Upper lobe of left lung (tissue), 6 donors: Measurements from ENCODE around the gene ZNF215. TPM values are rescaled to one million over a fixed set of nuclear protein-coding genes. Genes with fewer than 3 reads are reported as not detected.
"Not testable (repeated sequence)": the region's sequence is repeated elsewhere in the genome, so short reads cannot be mapped to it uniquely, and the experiment has no call there.

Experiments used
- ATAC-seq, 2 donors: fragments of 200-7000 bp; cut with Tn5 transposase; one replicate each; pipeline ENCODE4 v1.9.1; 2022; ENCODE audit warnings: mild to moderate bottlenecking in 2 of 2, moderate library complexity in 2 of 2; ENCODE audit not compliant: low FRiP score in 2 of 2
- DNase-seq, 2 donors: peaks; one replicate each; pipeline ENCODE4 v3.0.0-alpha.2; 2019 to 2020
- H3K27ac ChIP-seq, 4 donors: fragments of 200-600 bp; sonication (generic); one replicate each; pipeline ENCODE4 v1.5.1; 2016 to 2019
- H3K27me3 ChIP-seq, 4 donors: fragments of 200-600 bp; sonication (generic); one replicate each; pipeline ENCODE4 v1.5.1; 2017 to 2019
- H3K36me3 ChIP-seq, 4 donors: fragments of 200-600 bp; sonication (generic); one replicate each; pipeline ENCODE4 v1.5.1; 2016 to 2019
- H3K4me1 ChIP-seq, 4 donors: fragments of 200-600 bp; sonication (generic); one replicate each; pipeline ENCODE4 v1.5.1; 2018 to 2019
- H3K4me3 ChIP-seq, 4 donors: fragments of 200-600 bp; sonication (generic); one replicate each; pipeline ENCODE4 v1.5.1; 2017 to 2019; ENCODE audit warnings: mild to moderate bottlenecking in 2 of 4, moderate library complexity in 1 of 4
- H3K9me3 ChIP-seq, 4 donors: fragments of 200-600 bp; sonication (generic); one replicate each; pipeline ENCODE4 v1.5.1; 2018 to 2019
- CTCF ChIP-seq, 6 experiments: fragments of 450-650 bp in 4 of 6; fragments of 200-600 bp in 2 of 6; sonication (generic) in 2 of 6; IDR thresholded peaks; one replicate each; pipeline ENCODE4 v1.5.1; 2016 to 2019; ENCODE audit warnings: antibody characterized with exemption in 6 of 6
- EP300 ChIP-seq, 4 donors: sonication (generic); formaldehyde crosslinking; IDR thresholded peaks; one replicate each; pipeline ENCODE4 v1.5.1; 2017; ENCODE audit warnings: antibody characterized with exemption in 4 of 4, control low read depth in 2 of 4
- POLR2A ChIP-seq, 4 donors: fragments of 450-650 bp; IDR thresholded peaks; one replicate each; pipeline ENCODE4 v1.5.1; 2016 to 2017; ENCODE audit warnings: antibody characterized with exemption in 4 of 4, mild to moderate bottlenecking in 2 of 4
- POLR2AphosphoS5 ChIP-seq, 2 donors: sonication (generic); formaldehyde crosslinking; IDR thresholded peaks; one replicate each; pipeline ENCODE4 v1.5.1; 2017; ENCODE audit warnings: antibody characterized with exemption in 2 of 2
- WGBS, 2 donors: methylation state at CpG; one replicate each; pipeline ENCODE4 v1.1.5; 2017 to 2018; 5-methylcytosine and 5-hydroxymethylcytosine counted together
- total RNA-seq, 6 donors: library from RNA; depleted of rRNA in 4 of 6; stranded (reverse); fragments of >200 nt in 4 of 6; gene quantifications; one replicate each; pipeline versions ENCODE4 v1.1.0 to v1.2.1, GENCODE V29; 2016 to 2021
- donor health status: DM: no; HTN: no; CAD: no; lungs with moderate emphysema.
- donor health status: DM: no; HTN: yes; CAD: no; lungs with severe emphysema.

The ZNF215 gene
- total RNA-seq, 6 donors from 2014 or later = 0.55 to 4.0 (median 2.2) TPM

GRCh38 chr11:6900327-6900999 lies 25.8 kb upstream of the ZNF215 start:
- no peak for DNase-seq
- TF ChIP-seq EP300 (IDR thresholded peaks at IDR 0.05) = no peak
- TF ChIP-seq CTCF (IDR thresholded peaks at IDR 0.05) = no peak
- no peak for TF ChIP-seq POLR2A (IDR thresholded peaks at IDR 0.05)
- no peak for TF ChIP-seq POLR2AphosphoS5 (IDR thresholded peaks at IDR 0.05)
- 57 to 82% methylated on average over 2 of the region's 2 CpGs for WGBS, 2 donors
- Histone ChIP-seq H3K9me3 (no peaks in the 10 kb centered on the region), H3K27ac (no peak overlapping the region), H3K4me3 (no peak overlapping the region), H3K36me3 (no peaks in the 10 kb centered on the region), H3K4me1 (no peaks in the 10 kb centered on the region), H3K27me3 (no peaks in the 10 kb centered on the region)
- ATAC-seq = no peak

GRCh38 chr11:6904804-6905203 lies 21.4 kb upstream of the ZNF215 start:
- H3K9me3 ChIP-seq, H3K27me3 ChIP-seq, H3K36me3 ChIP-seq, ATAC-seq, H3K27ac ChIP-seq, H3K4me1 ChIP-seq, H3K4me3 ChIP-seq: not testable (repeated sequence)
- WGBS, 2 donors = 82 to 91% methylated on average over 12 to 13 of the region's 13 CpGs
- DNase-seq = peak in 1 of 2 donors; percentile 56

- TF ChIP-seq EP300 (IDR thresholded peaks at IDR 0.05) (no peak), POLR2AphosphoS5 (IDR thresholded peaks at IDR 0.05) (no peak), POLR2A (IDR thresholded peaks at IDR 0.05) (no peak), CTCF (IDR thresholded peaks at IDR 0.05) (no peak)
- DNase-seq = no peak
Measured at GRCh38 chr11:6911378-6911777, 14.8 kb upstream of the ZNF215 start.

GRCh38 chr11:6911948-6912347 lies 14.3 kb upstream of the ZNF215 start:
- no peaks in the 10 kb centered on the region for H3K9me3 ChIP-seq
- no peak for DNase-seq

More at GRCh38 chr11:6911378-6911777, 14.8 kb upstream of the ZNF215 start:
- Histone ChIP-seq H3K4me3 (no peak overlapping the region), H3K9me3 (no peaks in the 10 kb centered on the region), H3K4me1 (no peaks in the 10 kb centered on the region), H3K36me3 (no peaks in the 10 kb centered on the region), H3K27ac (no peak overlapping the region), H3K27me3 (no peaks in the 10 kb centered on the region)
- WGBS, 2 donors = 92% methylated on average over 3 of the region's 3 CpGs
- no peak for ATAC-seq

GRCh38 chr11:6919698-6920097 lies 6.5 kb upstream of the ZNF215 start:
- H3K9me3 ChIP-seq = no peaks in the 10 kb centered on the region
- TF ChIP-seq POLR2AphosphoS5 (IDR thresholded peaks at IDR 0.05) = no peak
- no peak for TF ChIP-seq EP300 (IDR thresholded peaks at IDR 0.05)
- TF ChIP-seq CTCF (IDR thresholded peaks at IDR 0.05) = no peak
- no peak for TF ChIP-seq POLR2A (IDR thresholded peaks at IDR 0.05)
- H3K27ac ChIP-seq = no peak overlapping the region
- H3K27me3 ChIP-seq = no peaks in the 10 kb centered on the region
- no peaks in the 10 kb centered on the region for H3K4me1 ChIP-seq
- H3K4me3 ChIP-seq = no peak overlapping the region
- DNase-seq (no peak), ATAC-seq (no peak)
- H3K36me3 ChIP-seq = no peaks in the 10 kb centered on the region
- 26 to 48% methylated on average over 2 of the region's 2 CpGs for WGBS, 2 donors

More at GRCh38 chr11:6911948-6912347, 14.3 kb upstream of the ZNF215 start:
- Histone ChIP-seq H3K4me3 (no peak overlapping the region), H3K4me1 (no peaks in the 10 kb centered on the region), H3K27ac (no peak overlapping the region), H3K27me3 (no peaks in the 10 kb centered on the region), H3K36me3 (no peaks in the 10 kb centered on the region)
- WGBS, 2 donors = 60 to 67% methylated on average over 3 of the region's 3 CpGs
- peak in 1 of 2 donors; percentile 23 for ATAC-seq
- TF ChIP-seq CTCF (IDR thresholded peaks at IDR 0.05) (no peak), POLR2AphosphoS5 (IDR thresholded peaks at IDR 0.05) (no peak), POLR2A (IDR thresholded peaks at IDR 0.05) (no peak), EP300 (IDR thresholded peaks at IDR 0.05) (no peak)
